Mammary epithelial cell (primary cell): ENCODE data around the gene NEU3.

Experiments
- EZH2 ChIP-seq: IDR thresholded peaks from 2 replicates; pipeline ENCODE4 v1.6.1; 2012; ENCODE audit warnings: low read length, inconsistent platforms, borderline replicate concordance
- TF ChIP-seq, protein P1 (sequence below), 2 donors: IDR thresholded peaks in 1 of 2; conservative IDR thresholded peaks in 1 of 2; 2 replicates each; pipeline ENCODE4 v1.5.1; 2011 to 2012; ENCODE audit warnings: inconsistent platforms in 2 of 2, low read length in 2 of 2, mild to moderate bottlenecking in 2 of 2, control low read depth in 1 of 2, low read depth in 1 of 2; ENCODE audit not compliant: insufficient read depth in 1 of 2; ENCODE audit errors: extremely low read depth in 1 of 2

GRCh38 chr11:75066061-75066460 is 77.3 kb downstream of the NEU3 start:
- TF ChIP-seq, protein P1, sequence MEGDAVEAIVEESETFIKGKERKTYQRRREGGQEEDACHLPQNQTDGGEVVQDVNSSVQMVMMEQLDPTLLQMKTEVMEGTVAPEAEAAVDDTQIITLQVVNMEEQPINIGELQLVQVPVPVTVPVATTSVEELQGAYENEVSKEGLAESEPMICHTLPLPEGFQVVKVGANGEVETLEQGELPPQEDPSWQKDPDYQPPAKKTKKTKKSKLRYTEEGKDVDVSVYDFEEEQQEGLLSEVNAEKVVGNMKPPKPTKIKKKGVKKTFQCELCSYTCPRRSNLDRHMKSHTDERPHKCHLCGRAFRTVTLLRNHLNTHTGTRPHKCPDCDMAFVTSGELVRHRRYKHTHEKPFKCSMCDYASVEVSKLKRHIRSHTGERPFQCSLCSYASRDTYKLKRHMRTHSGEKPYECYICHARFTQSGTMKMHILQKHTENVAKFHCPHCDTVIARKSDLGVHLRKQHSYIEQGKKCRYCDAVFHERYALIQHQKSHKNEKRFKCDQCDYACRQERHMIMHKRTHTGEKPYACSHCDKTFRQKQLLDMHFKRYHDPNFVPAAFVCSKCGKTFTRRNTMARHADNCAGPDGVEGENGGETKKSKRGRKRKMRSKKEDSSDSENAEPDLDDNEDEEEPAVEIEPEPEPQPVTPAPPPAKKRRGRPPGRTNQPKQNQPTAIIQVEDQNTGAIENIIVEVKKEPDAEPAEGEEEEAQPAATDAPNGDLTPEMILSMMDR (conservative IDR thresholded peaks at IDR 0.05 in 1 of 2, IDR thresholded peaks at IDR 0.05 in 1 of 2; ENCODE audit: extremely low read depth in 1 of 2, insufficient read depth in 1 of 2, low read depth in 1 of 2, low read length in 2 of 2): no peak
- TF ChIP-seq EZH2: no peak
